NCI-H2029 treated with DMSO at 0.1 percent for 48 hours (cell line): ENCODE measurements around the gene RAD54L.
"Not testable (repeated sequence)": the region's sequence is repeated elsewhere in the genome, so short reads cannot be mapped to it uniquely, and the experiment has no call there.

Experiments
- DNase-seq: peaks from one replicate; lab custom pipeline; 2025; lab: John Stamatoyannopoulos, UW

RAD54L gene

DNA sequence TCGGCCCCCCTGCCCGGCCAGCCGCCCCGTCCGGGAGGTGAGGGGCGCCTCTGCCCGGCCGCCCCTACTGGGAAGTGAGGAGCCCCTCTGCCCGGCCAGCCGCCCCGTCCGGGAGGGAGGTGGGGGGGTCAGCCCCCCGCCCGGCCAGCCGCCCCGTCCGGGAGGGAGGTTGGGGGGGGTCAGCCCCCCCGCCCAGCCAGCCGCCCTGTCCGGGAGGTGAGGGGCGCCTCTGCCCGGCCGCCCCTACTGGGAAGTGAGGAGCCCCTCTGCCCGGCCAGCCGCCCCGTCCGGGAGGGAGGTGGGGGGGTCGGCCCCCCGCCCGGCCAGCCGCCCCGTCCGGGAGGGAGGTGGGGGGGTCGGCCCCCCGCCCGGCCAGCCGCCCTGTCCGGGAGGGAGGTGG lies 5.8 kb upstream of the RAD54L start:
- not testable (repeated sequence) for DNase-seq

DNA sequence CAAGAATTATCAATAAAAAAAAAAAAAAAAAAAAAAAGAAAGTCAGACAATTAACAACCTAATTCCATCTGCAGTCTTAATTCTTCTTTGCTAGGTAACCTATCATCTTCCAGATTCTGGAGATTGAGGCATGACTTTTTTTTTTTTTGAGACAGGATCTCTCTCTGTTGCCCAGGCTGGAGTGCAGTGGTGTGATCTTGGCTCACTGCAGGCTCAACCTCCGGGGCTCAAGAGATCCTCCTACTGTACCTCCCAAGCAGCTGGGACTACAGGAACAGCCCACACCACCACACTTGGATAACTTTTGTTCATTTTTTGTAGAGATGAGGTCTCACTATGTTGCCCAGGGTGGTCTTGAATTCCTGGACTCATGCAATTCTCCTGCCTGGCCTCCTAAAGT lies 4.6 kb upstream of the RAD54L start:
- no peak for DNase-seq

DNA sequence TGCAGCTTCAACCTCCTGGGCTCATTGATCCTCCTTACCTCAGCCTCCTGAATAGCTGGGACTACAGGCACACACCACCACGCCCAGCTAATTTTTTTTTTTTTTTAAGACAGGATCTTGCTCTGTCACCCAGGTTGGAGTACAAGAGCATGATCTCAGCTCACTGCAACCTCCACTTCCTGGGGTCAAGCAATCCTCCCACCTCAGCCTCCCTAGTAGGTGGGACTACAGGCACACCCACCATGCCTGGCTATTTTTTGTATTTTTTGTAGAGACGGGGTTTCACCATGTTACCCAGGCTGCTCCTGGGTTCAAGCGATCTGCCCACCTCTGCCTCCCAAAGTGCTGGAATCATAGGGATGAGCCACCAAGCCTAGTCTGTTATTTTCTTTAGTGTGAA lies 3.7 kb upstream of the RAD54L start:
- not testable (repeated sequence) for DNase-seq

DNA sequence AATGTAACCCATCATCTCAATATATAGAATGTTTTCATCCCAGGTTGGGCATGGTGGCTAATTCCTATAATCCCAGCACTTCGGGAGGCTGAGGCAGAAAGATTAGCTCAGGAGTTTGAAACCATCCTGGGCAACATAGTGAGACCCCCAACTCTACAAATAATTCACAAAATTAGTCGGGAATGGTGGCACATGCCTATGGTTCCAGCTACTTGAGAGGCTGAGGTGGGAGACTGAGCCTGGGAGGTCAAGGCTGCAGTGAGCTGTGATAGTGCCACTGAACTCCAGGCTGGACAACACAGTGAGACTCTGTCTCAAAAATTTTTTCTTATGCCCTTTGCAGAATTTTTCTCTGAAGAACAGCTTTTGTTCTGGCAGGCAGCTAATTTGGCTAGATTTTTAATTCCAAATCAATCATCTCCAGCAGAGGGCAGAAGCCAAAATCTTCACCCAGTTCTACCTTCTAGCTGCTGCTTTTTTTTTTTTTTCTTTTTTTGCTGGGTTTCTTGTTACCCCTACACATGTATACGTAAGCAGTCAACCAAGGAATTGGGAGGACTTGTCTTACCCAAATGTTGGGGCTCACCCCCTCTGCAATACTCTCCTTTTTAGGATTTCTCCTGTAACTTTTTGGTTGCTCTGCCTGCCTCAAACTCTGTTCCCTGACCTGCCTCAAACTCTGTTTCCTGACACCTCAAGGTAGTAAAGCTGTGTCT lies 2.7 kb upstream of the RAD54L start:
- no peak for DNase-seq

DNA sequence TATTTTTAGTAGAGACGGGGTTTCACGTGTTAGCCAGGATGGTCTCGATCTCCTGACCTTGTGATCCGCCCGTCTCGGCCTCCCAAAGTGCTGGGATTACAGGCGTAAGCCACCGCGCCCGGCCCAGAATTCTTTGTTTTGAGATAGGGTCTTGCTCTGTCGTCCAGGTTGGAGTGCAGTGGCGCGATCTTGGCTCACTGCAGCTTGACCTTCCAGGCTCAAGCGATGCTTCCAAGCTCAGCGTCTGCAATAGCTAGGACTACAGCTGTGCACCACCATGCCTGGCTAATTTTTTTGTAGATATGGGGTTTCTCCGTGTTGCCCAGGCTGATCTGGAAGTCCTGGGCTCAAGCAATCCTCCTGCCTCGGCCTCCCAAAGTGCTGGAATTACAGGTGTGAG lies 1.4 kb upstream of the RAD54L start:
- not testable (repeated sequence) for DNase-seq

DNA sequence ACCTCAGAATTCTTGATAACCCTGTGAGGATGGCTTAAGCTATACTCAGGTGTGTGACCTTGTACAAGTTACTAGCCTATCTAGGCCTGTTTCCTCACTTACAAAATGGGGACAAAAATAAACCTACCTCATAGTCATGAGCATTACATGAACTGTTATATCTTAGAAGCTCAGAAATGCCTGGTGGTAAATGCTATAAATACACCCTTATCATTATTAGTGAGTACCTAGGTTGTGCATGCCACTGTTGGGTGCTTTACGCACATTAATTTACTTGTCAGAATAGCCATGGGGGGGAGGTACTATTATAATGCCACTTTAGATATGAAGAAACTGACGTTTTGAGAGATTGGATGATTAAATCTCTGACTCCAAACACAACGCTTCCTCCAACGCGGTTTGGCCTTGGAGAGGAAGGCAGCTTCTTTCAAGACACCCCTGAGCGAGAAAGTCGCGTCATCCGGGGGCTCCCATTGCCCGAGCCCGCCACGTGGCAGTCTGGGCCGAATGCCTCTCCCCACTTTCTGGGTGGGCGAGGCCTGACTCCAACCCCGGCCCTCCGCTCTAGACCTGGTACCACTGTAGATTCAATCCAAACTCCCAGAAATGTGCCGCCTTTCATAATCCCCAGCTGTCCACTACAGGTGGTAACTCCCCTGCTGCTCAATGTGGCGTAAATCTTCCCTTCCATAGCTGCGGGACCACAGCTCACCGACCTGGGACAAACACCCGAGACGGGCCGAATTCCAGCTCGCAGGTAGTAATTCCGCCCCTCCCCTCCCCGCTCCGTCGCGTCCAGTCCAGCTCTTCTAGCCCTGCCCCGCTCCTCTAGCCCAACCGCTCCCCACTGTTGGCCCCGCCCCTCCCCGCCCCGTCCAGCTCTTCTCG lies 771 bp upstream of the RAD54L start:
- no peak for DNase-seq

DNA sequence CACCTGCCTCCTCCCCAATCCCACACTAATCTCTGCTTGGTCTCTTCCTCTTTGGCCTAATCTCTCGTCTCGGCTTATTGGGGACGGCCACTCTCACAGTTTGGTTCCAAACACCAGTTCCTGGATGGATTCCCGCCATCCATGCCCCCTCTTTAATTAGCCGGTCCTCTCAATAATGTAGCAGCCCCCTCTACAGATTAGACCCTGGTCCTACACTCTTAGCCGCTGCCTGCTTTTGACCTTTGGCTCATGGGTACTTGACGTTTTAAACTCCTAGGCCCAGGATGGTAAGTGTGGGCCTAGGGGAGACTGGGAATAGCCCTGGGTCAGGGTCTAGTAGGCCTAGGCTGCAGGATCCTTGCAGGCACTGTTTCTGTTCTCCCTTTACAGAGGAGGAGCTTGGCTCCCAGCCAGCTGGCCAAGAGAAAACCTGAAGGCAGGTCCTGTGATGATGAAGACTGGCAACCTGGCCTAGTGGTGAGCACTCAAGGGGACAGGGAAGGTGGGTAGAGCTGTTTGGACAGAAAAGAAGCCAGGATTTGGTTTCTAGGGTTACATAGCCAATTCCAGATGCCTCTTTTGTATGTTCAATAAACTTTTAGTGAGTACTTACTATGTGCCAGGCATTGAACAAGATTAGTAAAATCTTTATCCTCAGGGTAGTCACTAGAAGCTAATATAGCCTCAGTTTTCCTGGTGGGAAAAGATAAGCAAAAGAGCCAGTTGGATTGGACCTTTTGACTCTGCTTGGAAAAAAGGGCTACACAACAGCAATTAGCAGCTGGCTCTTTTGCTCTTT lies 758 bp downstream of the RAD54L start:
- DNase-seq, result peak; percentile 63

DNA sequence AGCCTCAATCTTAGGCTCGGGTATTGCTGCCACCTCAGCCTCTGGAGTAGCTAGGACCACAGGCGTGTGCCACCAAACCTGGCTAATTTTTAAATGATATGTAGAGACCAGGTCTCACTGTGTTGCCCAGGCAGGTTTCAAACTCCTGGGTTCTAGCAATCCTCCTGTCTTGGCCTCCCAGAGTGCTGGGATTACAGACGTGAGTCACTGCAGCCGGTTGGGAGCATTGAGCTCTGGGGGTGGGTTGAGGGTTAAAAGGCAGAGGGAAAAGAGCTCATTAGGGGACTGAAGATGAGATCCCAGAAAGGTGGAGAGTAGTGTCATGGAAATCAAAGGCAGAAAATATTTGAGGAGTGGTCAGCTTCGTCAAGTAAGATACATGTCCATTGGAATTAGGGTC lies 7.1 kb downstream of the RAD54L start:
- DNase-seq, result no peak

DNA sequence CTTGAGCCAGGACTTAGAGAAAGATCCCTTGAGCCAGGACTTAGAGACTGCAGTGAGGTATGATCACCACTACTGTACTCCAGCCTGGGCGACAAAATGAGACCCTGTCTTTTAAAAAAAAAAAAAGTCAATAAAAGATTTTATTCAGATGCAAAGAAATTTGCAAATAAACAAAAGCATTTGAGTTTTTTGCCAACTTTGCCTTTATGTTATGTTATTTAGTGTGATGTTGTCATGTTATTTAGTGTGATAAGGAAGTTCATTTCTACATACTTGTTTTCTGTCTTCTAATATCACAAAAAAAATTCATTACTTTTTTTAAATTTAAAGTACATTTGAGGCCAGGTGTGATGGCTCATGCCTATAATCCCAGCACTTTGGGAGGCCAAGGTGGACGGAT lies 9.0 kb downstream of the RAD54L start:
- DNase-seq, result no peak

DNA sequence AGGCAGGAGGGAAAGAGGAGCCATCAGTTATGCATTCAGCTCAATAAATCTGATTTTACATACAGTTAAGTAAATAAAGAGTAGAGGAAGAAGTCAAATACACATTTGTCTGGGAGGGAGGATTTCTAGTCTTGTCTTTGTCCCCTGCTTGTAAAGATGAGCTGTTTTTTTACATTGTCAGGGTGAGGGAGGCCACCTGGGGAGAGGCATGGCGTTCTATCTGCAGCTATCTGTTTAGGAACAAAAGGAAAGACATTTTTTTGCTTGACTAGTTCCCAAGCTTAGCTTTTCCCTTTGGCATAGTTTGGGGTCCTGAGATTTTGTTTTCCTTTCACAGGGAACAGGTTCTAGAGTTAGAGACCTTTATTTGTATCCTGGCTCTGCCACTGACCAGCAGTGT lies 14.9 kb downstream of the RAD54L start:
- DNase-seq, result no peak

DNA sequence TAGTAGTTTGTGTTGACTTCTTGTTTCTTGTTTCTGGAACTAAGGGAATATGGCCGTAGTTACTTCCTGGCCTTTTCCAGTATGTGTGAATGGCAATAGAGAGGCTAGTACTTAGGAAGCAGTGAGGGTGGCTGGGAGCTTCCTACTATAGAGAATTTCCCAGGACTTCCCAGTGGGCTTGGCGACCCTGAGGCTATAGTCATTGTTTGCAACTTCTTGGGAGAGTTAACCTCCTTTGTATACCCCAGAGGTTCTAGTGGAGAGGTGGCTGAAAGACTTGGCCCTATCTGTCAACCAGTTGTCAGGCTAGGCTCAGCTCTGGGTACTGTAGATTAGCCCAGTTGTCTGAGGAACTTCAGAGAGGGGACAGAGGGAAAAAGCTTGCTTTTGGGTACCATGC lies 15.6 kb downstream of the RAD54L start:
- no peak for DNase-seq

DNA sequence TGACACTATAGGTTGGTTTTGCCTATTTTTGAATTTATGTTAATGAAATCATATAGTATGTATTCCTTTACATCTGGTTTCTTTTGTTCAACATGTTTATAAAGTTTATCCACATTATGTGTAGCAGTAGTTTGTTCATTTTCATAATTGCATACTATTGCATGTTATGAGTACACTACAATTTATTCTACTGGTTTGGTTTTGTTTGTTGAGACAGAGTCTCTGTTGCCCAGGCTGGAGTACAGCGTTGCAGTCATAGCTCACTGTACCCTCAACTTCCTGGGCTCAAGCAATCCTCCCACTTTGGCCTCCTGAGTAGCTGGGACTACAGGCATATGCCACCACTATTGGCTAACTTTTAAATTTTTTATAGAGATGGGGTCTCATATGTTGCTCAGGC lies 21.0 kb downstream of the RAD54L start:
- no peak for DNase-seq

DNA sequence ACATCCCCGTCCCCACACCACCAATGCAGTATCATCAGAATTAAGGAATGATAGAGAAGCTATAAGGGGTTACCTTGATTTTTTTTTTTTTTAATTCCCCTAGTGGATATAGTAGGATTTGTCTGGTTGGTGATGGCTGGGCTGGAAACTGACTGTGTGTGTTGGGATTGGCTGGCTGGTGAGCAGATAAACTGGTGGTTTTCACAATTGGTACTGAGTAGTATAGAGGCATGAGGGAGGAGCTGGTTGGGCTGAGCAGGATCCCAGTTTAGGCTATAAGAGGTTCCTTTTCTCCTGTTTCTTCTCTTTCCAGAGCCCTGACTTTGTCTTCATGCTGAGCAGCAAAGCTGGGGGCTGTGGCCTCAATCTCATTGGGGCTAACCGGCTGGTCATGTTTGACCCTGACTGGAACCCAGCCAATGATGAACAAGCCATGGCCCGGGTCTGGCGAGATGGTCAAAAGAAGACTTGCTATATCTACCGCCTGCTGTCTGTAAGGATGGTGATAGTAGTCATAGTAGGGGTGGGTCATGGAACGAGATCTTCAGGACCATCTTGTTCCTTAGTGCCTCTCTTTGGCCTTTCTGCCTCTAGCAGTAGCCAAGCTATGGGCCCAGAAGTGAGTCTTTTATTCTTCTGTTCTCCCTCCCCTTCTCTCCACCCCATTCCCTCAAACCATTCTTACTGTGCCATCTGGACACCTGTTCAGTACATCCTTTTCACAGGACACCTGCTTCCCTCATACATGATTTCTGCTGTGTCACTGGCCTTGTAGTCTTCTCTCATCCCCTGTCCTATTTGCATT lies 26.9 kb downstream of the RAD54L start:
- no peak for DNase-seq

DNA sequence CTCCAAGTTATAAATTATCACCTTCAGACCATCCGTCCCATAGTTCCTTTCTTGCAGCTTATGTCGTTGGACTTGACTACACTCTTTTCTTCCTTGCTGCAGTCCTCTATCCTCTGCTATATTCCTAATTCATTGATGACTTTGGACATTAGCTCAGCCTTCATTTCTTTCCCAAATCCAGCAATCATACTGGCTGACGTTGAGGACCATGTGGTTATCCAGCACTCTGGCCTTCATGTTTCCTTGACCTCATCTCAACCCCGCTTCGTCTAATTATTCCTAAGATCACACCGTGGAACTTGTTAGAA lies 27.4 kb downstream of the RAD54L start:
- DNase-seq, result no peak

DNA sequence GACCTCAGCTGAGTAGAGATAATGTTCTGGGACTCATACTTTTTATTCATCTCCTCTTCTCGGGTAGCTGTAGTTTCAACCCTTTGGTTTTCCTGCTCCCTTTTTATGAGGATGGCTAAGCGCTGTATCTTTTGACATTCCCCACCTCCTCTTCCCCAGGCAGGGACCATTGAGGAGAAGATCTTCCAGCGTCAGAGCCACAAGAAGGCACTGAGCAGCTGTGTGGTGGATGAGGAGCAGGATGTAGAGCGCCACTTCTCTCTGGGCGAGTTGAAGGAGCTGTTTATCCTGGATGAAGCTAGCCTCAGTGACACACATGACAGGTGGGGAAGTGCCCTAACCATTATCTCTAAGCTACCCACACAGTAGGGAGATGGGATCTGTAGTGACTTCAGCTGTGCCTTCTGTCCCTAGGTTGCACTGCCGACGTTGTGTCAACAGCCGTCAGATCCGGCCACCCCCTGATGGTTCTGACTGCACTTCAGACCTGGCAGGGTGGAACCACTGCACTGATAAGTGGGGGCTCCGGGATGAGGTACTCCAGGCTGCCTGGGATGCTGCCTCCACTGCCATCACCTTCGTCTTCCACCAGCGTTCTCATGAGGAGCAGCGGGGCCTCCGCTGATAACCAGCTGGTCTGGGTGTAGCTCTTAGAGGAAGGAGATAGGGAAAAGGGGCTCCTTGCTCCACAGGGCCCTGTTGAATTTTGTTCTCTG lies 30.3 kb downstream of the RAD54L start:
- DNase-seq, result no peak

DNA sequence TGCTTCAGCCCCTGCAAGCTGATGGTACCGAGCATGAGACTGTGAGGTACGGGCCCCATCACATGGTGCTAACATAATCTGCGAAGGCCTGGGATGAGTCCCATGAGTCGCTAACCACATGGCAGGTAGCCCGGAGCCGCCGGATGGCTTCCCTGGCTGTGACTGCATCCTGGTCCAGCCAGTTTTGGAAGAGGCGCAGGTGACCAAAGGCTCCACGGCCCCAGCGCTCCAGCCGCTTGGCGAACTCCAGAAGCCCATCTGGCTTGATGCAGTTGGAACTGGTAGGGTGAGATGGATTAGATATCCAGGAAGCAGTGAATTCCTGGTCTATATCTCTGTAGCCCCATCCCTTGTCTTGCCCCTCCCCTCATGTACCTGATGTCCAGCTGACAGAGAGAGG lies 31.2 kb downstream of the RAD54L start:
- DNase-seq, result no peak

DNA sequence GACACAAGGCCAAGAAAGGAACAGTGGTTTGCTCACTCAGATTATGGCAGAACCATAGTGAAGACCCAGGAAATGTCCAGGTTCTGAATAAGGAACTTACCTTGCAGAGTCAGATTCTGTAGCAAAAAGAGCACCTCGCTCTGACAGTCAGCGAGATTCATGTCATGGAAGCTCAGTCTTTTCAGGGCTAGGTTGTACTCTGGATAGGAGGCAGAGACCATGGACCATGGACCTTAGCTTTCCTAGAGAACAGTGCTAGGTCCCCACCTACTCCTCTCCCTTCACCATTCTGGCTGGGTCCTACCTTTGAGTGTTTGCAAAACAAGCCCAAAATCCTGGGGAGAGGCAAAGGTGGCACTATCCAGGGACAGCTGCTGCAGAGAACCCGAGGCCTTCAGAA lies 32.5 kb downstream of the RAD54L start:
- DNase-seq, result no peak

DNA sequence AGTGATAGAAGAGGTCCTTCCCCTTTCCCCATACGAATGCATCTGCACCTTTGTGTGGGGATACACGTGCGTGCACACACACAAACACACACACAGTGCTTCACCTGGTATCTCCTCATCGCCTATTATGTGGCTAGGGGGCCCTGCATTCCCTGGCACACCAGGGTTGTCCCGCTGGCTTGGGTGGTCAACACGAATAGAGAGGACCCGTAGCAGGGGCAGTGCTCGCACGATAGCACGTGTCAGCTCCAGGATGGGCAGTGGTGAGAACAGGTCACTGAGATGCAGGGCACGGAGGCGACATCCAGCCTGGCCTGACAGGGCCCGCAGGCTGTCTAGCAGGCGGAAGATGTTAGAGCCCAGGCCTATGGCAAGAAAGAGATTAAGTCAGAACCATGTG lies 33.5 kb downstream of the RAD54L start:
- no peak for DNase-seq

DNA sequence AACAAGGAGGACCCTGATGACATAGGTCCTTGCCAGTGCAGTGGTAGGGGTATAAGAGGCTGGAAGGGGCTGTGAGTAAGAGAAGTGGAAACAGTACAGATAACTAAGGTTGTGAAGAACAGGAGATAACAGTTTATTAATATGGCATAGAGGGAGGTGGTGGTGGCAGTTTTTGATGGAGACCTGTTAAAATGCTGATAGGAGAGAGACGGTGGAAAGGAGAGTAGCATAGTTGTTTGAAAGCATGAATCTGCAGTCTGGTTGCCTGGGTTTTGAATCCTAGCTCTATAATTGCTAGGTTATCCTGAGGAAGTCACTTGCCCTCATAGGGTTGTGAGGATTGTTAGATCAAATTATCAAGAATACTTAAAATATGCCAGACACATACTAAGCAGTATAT lies 36.5 kb downstream of the RAD54L start:
- no peak for DNase-seq

DNA sequence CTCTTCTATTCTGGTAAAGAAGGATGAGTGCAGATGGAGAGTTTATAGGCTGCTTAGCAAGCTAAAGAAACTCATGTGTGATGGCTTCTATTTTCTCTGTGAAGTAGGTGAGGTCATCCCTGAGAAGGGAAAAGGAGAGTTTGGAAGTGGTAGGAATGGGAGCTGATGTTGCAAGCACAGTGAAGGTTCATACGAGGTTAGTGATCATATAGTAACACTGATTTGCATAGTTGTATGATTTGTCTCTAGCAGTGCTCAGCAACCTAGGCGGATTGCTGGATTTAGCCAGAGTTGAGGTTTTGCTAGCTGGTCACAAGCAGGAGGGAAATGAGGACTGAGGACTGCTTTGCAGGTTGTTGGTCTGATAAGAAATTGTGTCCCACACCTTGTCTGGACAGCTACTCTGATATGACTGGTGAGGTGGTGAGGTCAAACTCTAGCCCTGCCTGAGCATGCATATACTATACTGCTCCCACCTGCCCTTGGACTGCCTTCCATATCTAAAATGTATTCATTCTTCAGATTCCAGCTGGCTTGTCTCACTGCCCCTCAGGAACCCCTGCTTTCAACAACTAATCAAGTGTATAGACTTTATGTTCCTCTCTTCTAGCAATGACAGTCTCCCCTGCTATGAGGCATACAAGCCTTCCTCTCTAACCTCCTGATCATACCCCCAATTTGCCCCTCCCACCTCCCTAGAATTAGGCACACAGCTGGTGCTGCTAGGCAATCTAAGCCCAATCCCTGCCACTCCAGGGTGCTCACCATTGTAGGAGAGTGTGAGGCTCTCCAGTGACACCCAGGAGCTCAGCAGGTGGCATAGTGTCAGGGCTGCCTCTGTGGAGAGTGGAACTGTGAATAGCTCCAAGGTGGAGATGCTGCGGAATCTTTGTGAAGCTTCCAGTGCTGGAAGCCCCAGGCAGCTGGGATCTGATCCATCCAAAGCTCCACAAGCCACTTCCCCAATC lies 37.3 kb downstream of the RAD54L start:
- no peak for DNase-seq
